IMR-90 (cell line): ENCODE data around the gene MINK1. TPM values are rescaled to one million over a fixed set of nuclear protein-coding genes. Genes with fewer than 3 reads are reported as not detected.

Source experiments
- ATAC-seq: fragments of 200-7000 bp; cut with Tn5 transposase; 2 replicates; pipeline ENCODE4 v1.9.1; 2020; ENCODE audit warnings: low read depth, mild to moderate bottlenecking, moderate library complexity
- BruUV-seq: library from RNA; stranded (reverse); fragments of 400-500 nt; replicated peaks from 2 replicates; lab custom pipeline; 2021; lab: Mats Ljungman, UMichigan
- CTCF ChIA-PET: fragments of 300-600 bp; formaldehyde crosslinking; extraction: SDS; loops from one replicate; lab custom pipeline; 2021; ENCODE audit warnings: antibody characterized with exemption; lab: Yijun Ruan, JAX
- POLR2A ChIA-PET: fragments of 300-600 bp; sonication (Branson Sonifier 250); formaldehyde crosslinking; loops from one replicate; lab custom pipeline; 2022; ENCODE audit warnings: antibody characterized with exemption; ENCODE audit not compliant: unreplicated experiment; lab: Charles Lee
- DNase-seq: peaks from one replicate; pipeline ENCODE4 v3.0.0; 2013
- H2AFZ ChIP-seq: replicated peaks from 2 replicates; pipeline ENCODE3; 2013; ENCODE audit warnings: low read length, mild to moderate bottlenecking; ENCODE audit not compliant: poor library complexity
- H2AK5ac ChIP-seq: 2 replicates; pipeline ENCODE4 v1.6.1; 2013; ENCODE audit warnings: low read depth, low read length, inconsistent platforms
- H2AK9ac ChIP-seq: replicated peaks from 2 replicates; pipeline ENCODE3; 2013; ENCODE audit warnings: mild to moderate bottlenecking, low read depth, low read length, moderate library complexity; ENCODE audit not compliant: poor library complexity
- H2BK120ac ChIP-seq: 2 replicates; pipeline ENCODE4 v1.6.1; 2013; ENCODE audit warnings: low read depth, low read length, inconsistent platforms
- H2BK15ac ChIP-seq: 3 replicates; pipeline ENCODE4 v1.6.1; 2013; ENCODE audit warnings: low read depth, low read length, inconsistent platforms
- H2BK20ac ChIP-seq: 2 replicates; pipeline ENCODE4 v1.6.1; 2013; ENCODE audit warnings: low read depth, mild to moderate bottlenecking, inconsistent platforms, low read length, moderate library complexity
- H2BK5ac ChIP-seq: 2 replicates; pipeline ENCODE4 v1.6.1; 2013; ENCODE audit warnings: mild to moderate bottlenecking, low read depth, low read length, inconsistent platforms; ENCODE audit not compliant: poor library complexity, severe bottlenecking
- H3K14ac ChIP-seq: replicated peaks from 2 replicates; pipeline ENCODE4 v1.6.1; 2013; ENCODE audit warnings: low read depth, low read length, inconsistent platforms
- H3K18ac ChIP-seq: 2 replicates; pipeline ENCODE4 v1.6.1; 2013; ENCODE audit warnings: low read depth, low read length, control low read depth
- H3K23ac ChIP-seq: 2 replicates; pipeline ENCODE4 v1.6.1; 2013; ENCODE audit warnings: low read depth, low read length, inconsistent platforms
- H3K27ac ChIP-seq: 2 replicates; pipeline ENCODE4 v1.5.1; 2013; ENCODE audit warnings: mild to moderate bottlenecking, control low read depth, low read length; ENCODE audit not compliant: insufficient read depth
- H3K27me3 ChIP-seq: 2 replicates; pipeline ENCODE4 v1.6.1; 2013; ENCODE audit warnings: low read length; ENCODE audit not compliant: control insufficient read depth, insufficient read depth
- H3K36me3 ChIP-seq: 2 replicates; pipeline ENCODE4 v1.6.1; 2013; ENCODE audit warnings: low read length, mixed read lengths; ENCODE audit not compliant: control insufficient read depth, insufficient read depth
- H3K4ac ChIP-seq: 2 replicates; pipeline ENCODE4 v1.6.1; 2013; ENCODE audit warnings: low read depth, low read length, inconsistent platforms
- H3K4me1 ChIP-seq: 2 replicates; pipeline ENCODE4 v1.6.1; 2013; ENCODE audit warnings: low read length, mixed read lengths; ENCODE audit not compliant: control insufficient read depth, insufficient read depth
- H3K4me2 ChIP-seq: 2 replicates; pipeline ENCODE4 v1.6.1; 2013; ENCODE audit warnings: low read depth, mild to moderate bottlenecking, control low read depth, low read length, moderate library complexity
- H3K4me3 ChIP-seq: 2 replicates; pipeline ENCODE4 v1.5.1; 2013; ENCODE audit warnings: low read depth, mild to moderate bottlenecking, control low read depth, low read length, moderate library complexity; ENCODE audit not compliant: insufficient read depth
- H3K56ac ChIP-seq: 2 replicates; pipeline ENCODE4 v1.6.1; 2013; ENCODE audit warnings: low read length, inconsistent platforms; ENCODE audit not compliant: insufficient read depth; ENCODE audit errors: extremely low read depth
- H3K79me1 ChIP-seq, 2 experiments: 2 replicates each; pipeline ENCODE4 v1.6.1; 2013; ENCODE audit warnings: low read length in 2 of 2, inconsistent platforms in 1 of 2, low read depth in 1 of 2
- H3K9ac ChIP-seq: 2 replicates; pipeline ENCODE4 v1.6.1; 2013; ENCODE audit warnings: low read depth, low read length, control low read depth
- H3K9me1 ChIP-seq: 2 replicates; pipeline ENCODE4 v1.6.1; 2013; ENCODE audit warnings: low read length, inconsistent platforms; ENCODE audit not compliant: insufficient read depth
- H3K9me3 ChIP-seq: 2 replicates; pipeline ENCODE4 v1.6.1; 2013; ENCODE audit warnings: low read length; ENCODE audit not compliant: control insufficient read depth, insufficient read depth
- H4K20me1 ChIP-seq: 2 replicates; pipeline ENCODE4 v1.6.1; 2013; ENCODE audit warnings: low read length, inconsistent platforms; ENCODE audit not compliant: insufficient read depth
- H4K5ac ChIP-seq: 2 replicates; pipeline ENCODE4 v1.6.1; 2013; ENCODE audit warnings: mild to moderate bottlenecking, low read depth, low read length, control low read depth
- H4K8ac ChIP-seq, 2 experiments: 2 replicates each; pipeline ENCODE4 v1.6.1; 2013; ENCODE audit warnings: low read depth in 2 of 2, low read length in 2 of 2, control low read depth in 1 of 2, inconsistent platforms in 1 of 2
- H4K91ac ChIP-seq: 2 replicates; pipeline ENCODE4 v1.6.1; 2013; ENCODE audit warnings: low read depth, low read length, inconsistent platforms; ENCODE audit not compliant: insufficient read depth
- BHLHE40 ChIP-seq: fragments of 150-350 bp; IDR thresholded peaks from 2 replicates; pipeline ENCODE4 v1.6.1; 2016; ENCODE audit warnings: mild to moderate bottlenecking, low read depth, low read length
- CEBPB ChIP-seq: IDR thresholded peaks from 2 replicates; pipeline ENCODE4 v1.6.1; 2012; ENCODE audit warnings: low read depth, low read length, improper control_type of control experiment
- CHD1 ChIP-seq: IDR thresholded peaks from 2 replicates; pipeline ENCODE4 v1.6.1; 2012; ENCODE audit warnings: low read depth, low read length, improper control_type of control experiment
- FOS ChIP-seq: fragments of 150-350 bp; IDR thresholded peaks from 2 replicates; pipeline ENCODE4 v1.6.1; 2016; ENCODE audit warnings: low read depth, low read length
- MAZ ChIP-seq: IDR thresholded peaks from 2 replicates; pipeline ENCODE4 v1.6.1; 2012; ENCODE audit warnings: low read depth, mild to moderate bottlenecking, low read length, improper control_type of control experiment, moderate library complexity, borderline replicate concordance
- NFE2L2 ChIP-seq: fragments of 150-350 bp; IDR thresholded peaks from 2 replicates; pipeline ENCODE4 v1.6.1; 2016; ENCODE audit warnings: low read depth, mild to moderate bottlenecking, low read length
- RAD21 ChIP-seq: IDR thresholded peaks from 2 replicates; pipeline ENCODE4 v1.6.1; 2012; ENCODE audit warnings: low read length, improper control_type of control experiment
- RCOR1 ChIP-seq: IDR thresholded peaks from 2 replicates; pipeline ENCODE4 v1.6.1; 2012; ENCODE audit warnings: mild to moderate bottlenecking, low read length, improper control_type of control experiment; ENCODE audit not compliant: insufficient replicate concordance
- RFX5 ChIP-seq: IDR thresholded peaks from 2 replicates; pipeline ENCODE4 v1.8.0; 2012; ENCODE audit warnings: low read depth, mild to moderate bottlenecking, low read length, moderate library complexity
- WGBS, 2 experiments: methylation state at CpG; one replicate each; pipeline versions ENCODE4 v1.1.5 to v1.1.7; 2013; ENCODE audit warnings: missing lambda C conversion rate in 2 of 2; ENCODE audit not compliant: insufficient read length in 1 of 2; ENCODE audit errors: extremely low coverage in 2 of 2; 5-methylcytosine and 5-hydroxymethylcytosine counted together
- dilution Hi-C: fragments of 300-500 bp; cut with HindIII; formaldehyde crosslinking; loops from one replicate; pipeline ENCODE4 v1.14.3; 2018; ENCODE audit warnings: low sequenced_read_pairs; ENCODE audit not compliant: unreplicated experiment
- in situ Hi-C: fragments of 300-500 bp; cut with MboI; formaldehyde crosslinking; loops from 3 replicates; pipeline ENCODE4 v1.14.3; 2019; ENCODE audit warnings: low sequenced_read_pairs, inconsistent platforms, mixed read lengths
- intact Hi-C: fragments of 100-400 bp; cut with micrococcal nuclease; formaldehyde crosslinking; loops from 2 replicates; pipeline ENCODE4 v1.10.0; 2022
- polyA plus RNA-seq, 3 experiments: library from polyadenylated mRNA; depleted of rRNA; stranded (reverse); fragments of >200 nt; gene quantifications; 2 replicates each; pipeline ENCODE4 v1.2.3, GENCODE V29; 2012; ENCODE audit warnings: low replicate concordance in 1 of 3
- total RNA-seq: library from RNA; depleted of rRNA; stranded (reverse); fragments of >200 nt; gene quantifications from 2 replicates; pipeline ENCODE4 v1.2.3, GENCODE V29; 2012
- TF ChIP-seq, protein P1 (sequence below): fragments of 150-350 bp; IDR thresholded peaks from 2 replicates; pipeline ENCODE4 v1.6.1; 2016; ENCODE audit warnings: low read depth, mild to moderate bottlenecking, low read length, moderate library complexity, borderline replicate concordance
- TF ChIP-seq, protein P2 (sequence below): conservative IDR thresholded peaks from 2 replicates; pipeline ENCODE4 v1.5.1; 2012; ENCODE audit warnings: mild to moderate bottlenecking, low read depth, low read length, improper control_type of control experiment

Gene MINK1
- total and polyA plus RNA-seq, 2 of the 4 experiments (the other 2 are of a cell fraction) = 12.2 to 40.9 TPM

DNA sequence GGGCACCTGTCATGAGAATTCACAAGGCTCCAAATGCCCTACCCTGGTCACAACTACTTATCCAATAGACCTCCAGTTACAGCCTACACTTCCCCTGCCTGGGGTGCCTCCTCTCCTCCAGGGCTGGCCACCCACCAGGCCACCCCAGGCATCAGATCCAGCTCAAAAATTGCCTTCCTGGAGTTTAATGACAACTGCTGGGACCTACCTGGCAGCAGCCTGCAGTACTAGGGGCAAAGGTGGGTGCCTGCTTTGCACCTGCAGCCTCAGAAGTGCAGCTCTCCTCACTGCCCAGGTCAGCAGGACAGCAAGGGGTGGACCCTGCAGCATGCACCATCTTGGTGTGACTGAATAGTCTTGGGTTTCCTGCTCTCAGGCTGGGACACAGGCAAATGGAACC is 102.5 kb downstream of the MINK1 start (continued):
- no peak for TF ChIP-seq RAD21
- no peak for TF ChIP-seq MAZ
- TF ChIP-seq RFX5 = no peak
- TF ChIP-seq BHLHE40 = no peak
- TF ChIP-seq CEBPB = no peak

DNA sequence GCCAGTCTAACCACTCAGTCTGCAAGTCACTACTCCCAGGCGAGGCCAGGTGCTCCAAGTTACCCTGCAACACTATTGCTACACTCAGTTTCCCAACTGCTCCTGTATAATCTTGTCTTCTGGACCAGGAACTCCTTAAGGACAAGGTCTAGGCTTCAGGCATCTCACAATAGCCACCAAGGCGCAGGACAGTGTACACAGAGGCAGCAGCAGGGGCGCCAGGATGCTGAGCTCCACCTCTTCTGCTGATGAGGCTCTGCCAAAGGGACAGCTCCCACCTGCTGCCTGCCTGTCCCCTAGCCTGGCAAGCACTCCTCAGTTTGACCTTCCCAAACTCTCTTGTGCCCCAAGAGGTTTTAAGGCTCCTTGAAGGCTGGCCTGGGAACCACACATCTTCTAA is 103.3 kb downstream of the MINK1 start:
- H3K4me3 ChIP-seq = no peak overlapping the region
- peaks cover 17 to 28% of the 10 kb centered on the region in 2 experiments; a peak in 3 of 4 replicates for H3K79me1 ChIP-seq
- in situ Hi-C loops (no loop called here), dilution Hi-C loops (no loop called here), intact Hi-C loops (no loop called here)
- H2AK9ac ChIP-seq = no peak overlapping the region
- H4K91ac ChIP-seq = no peak overlapping the region
- ChIA-PET POLR2A (no interaction called here), CTCF (interaction anchor here (1.5 kb wide), 1 partner anchor 27 kb away, joined by 3 read pairs; no protein-coding TSS in a partner anchor)
- TF ChIP-seq RFX5 (no peak), CEBPB (no peak), NFE2L2 (no peak), FOS (no peak), RAD21 (no peak), RCOR1 (no peak), CHD1 (no peak)
- TF ChIP-seq, protein P1, sequence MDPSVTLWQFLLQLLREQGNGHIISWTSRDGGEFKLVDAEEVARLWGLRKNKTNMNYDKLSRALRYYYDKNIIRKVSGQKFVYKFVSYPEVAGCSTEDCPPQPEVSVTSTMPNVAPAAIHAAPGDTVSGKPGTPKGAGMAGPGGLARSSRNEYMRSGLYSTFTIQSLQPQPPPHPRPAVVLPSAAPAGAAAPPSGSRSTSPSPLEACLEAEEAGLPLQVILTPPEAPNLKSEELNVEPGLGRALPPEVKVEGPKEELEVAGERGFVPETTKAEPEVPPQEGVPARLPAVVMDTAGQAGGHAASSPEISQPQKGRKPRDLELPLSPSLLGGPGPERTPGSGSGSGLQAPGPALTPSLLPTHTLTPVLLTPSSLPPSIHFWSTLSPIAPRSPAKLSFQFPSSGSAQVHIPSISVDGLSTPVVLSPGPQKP = no peak
- TF ChIP-seq, protein P2, sequence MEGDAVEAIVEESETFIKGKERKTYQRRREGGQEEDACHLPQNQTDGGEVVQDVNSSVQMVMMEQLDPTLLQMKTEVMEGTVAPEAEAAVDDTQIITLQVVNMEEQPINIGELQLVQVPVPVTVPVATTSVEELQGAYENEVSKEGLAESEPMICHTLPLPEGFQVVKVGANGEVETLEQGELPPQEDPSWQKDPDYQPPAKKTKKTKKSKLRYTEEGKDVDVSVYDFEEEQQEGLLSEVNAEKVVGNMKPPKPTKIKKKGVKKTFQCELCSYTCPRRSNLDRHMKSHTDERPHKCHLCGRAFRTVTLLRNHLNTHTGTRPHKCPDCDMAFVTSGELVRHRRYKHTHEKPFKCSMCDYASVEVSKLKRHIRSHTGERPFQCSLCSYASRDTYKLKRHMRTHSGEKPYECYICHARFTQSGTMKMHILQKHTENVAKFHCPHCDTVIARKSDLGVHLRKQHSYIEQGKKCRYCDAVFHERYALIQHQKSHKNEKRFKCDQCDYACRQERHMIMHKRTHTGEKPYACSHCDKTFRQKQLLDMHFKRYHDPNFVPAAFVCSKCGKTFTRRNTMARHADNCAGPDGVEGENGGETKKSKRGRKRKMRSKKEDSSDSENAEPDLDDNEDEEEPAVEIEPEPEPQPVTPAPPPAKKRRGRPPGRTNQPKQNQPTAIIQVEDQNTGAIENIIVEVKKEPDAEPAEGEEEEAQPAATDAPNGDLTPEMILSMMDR = no peak
- peaks cover 17% of the 10 kb centered on the region for H3K9me1 ChIP-seq
- no peak overlapping the region for H3K9ac ChIP-seq
- no peak overlapping the region for H3K18ac ChIP-seq
- H3K4ac ChIP-seq = no peak overlapping the region
- H3K9me3 ChIP-seq = no peaks in the 10 kb centered on the region
- H3K4me1 ChIP-seq = peaks cover 14% of the 10 kb centered on the region
- no peak overlapping the region for H2BK5ac ChIP-seq
- H2AFZ ChIP-seq = no peak overlapping the region
- no peak overlapping the region for H3K27ac ChIP-seq
- H4K5ac ChIP-seq = no peak overlapping the region
- no peak overlapping the region for H3K4me2 ChIP-seq
- H4K20me1 ChIP-seq = 0 out of 2 replicates have a peak, but pooled peaks cover 7% of the 10 kb centered on the region
- ATAC-seq (no peak), DNase-seq (no peak)
- H3K27me3 ChIP-seq = no peaks in the 10 kb centered on the region
- no peak overlapping the region for H2BK20ac ChIP-seq
- 80% methylated on average over 1 of the region's 3 CpGs; no CpG with 5 or more reads in 1 of the 2 experiments for WGBS, 2 experiments
- H2BK15ac ChIP-seq = no peak overlapping the region
- no peak overlapping the region for H3K23ac ChIP-seq
- no peak overlapping the region for H4K8ac ChIP-seq
- no peak overlapping the region for H3K14ac ChIP-seq
- H3K56ac ChIP-seq = no peak overlapping the region
- peaks cover 19% of the 10 kb centered on the region for H3K36me3 ChIP-seq
- BruUV-seq = no TSS peak
- H2AK5ac ChIP-seq = no peak overlapping the region
- no peak overlapping the region for H2BK120ac ChIP-seq
